Upper lobe of left lung (tissue), 4 donors: ENCODE results near the gene STYK1.

Experiments
- POLR2A ChIP-seq, 4 donors: fragments of 450-650 bp; IDR thresholded peaks; one replicate each; pipeline ENCODE4 v1.5.1; 2016 to 2017; ENCODE audit warnings: antibody characterized with exemption in 4 of 4, mild to moderate bottlenecking in 2 of 4
- TF ChIP-seq, protein P1 (sequence below), 6 experiments: fragments of 450-650 bp in 4 of 6; fragments of 200-600 bp in 2 of 6; sonication (generic) in 2 of 6; IDR thresholded peaks; one replicate each; pipeline ENCODE4 v1.5.1; 2016 to 2019; ENCODE audit warnings: antibody characterized with exemption in 6 of 6

GRCh38 chr12:10690906-10691305 lies 17.1 kb upstream of the STYK1 start:
- TF ChIP-seq, protein P1, sequence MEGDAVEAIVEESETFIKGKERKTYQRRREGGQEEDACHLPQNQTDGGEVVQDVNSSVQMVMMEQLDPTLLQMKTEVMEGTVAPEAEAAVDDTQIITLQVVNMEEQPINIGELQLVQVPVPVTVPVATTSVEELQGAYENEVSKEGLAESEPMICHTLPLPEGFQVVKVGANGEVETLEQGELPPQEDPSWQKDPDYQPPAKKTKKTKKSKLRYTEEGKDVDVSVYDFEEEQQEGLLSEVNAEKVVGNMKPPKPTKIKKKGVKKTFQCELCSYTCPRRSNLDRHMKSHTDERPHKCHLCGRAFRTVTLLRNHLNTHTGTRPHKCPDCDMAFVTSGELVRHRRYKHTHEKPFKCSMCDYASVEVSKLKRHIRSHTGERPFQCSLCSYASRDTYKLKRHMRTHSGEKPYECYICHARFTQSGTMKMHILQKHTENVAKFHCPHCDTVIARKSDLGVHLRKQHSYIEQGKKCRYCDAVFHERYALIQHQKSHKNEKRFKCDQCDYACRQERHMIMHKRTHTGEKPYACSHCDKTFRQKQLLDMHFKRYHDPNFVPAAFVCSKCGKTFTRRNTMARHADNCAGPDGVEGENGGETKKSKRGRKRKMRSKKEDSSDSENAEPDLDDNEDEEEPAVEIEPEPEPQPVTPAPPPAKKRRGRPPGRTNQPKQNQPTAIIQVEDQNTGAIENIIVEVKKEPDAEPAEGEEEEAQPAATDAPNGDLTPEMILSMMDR (IDR thresholded peaks at IDR 0.05): no peak
- no peak for TF ChIP-seq POLR2A (IDR thresholded peaks at IDR 0.05)
